Aorta (tissue), 5 donors: ENCODE measurements around the gene KRT35. TPM values are rescaled to one million over a fixed set of nuclear protein-coding genes. Genes with fewer than 3 reads are reported as not detected.

Source experiments
- ATAC-seq: fragments of 200-7000 bp; cut with Tn5 transposase; one replicate; pipeline ENCODE4 v1.9.1; 2022; ENCODE audit warnings: moderate library complexity; ENCODE audit not compliant: low FRiP score
- DNase-seq, 2 donors: peaks; one replicate each; pipeline ENCODE4 v3.0.0-alpha.2; 2020
- H3K27ac ChIP-seq, 2 donors: one replicate each; pipeline ENCODE4 v1.5.1; 2013; ENCODE audit warnings: low read length in 2 of 2, mild to moderate bottlenecking in 2 of 2, moderate library complexity in 2 of 2, control low read depth in 1 of 2, inconsistent platforms in 1 of 2, low read depth in 1 of 2
- H3K27me3 ChIP-seq, 2 donors: one replicate each; pipeline ENCODE4 v1.6.1; 2013; ENCODE audit warnings: control low read depth in 1 of 2, low read length in 1 of 2, mild to moderate bottlenecking in 1 of 2, moderate library complexity in 1 of 2; ENCODE audit not compliant: insufficient read depth in 2 of 2, control insufficient read depth in 1 of 2
- H3K36me3 ChIP-seq, 2 donors: one replicate each; pipeline ENCODE4 v1.6.1; 2013; ENCODE audit warnings: control low read depth in 1 of 2, low read length in 1 of 2, mild to moderate bottlenecking in 1 of 2; ENCODE audit not compliant: insufficient read depth in 2 of 2, control insufficient read depth in 1 of 2
- H3K4me1 ChIP-seq, 2 donors: one replicate each; pipeline ENCODE4 v1.6.1; 2013; ENCODE audit warnings: low read length in 2 of 2, control low read depth in 1 of 2, mild to moderate bottlenecking in 1 of 2, moderate library complexity in 1 of 2; ENCODE audit not compliant: insufficient read depth in 2 of 2, control insufficient read depth in 1 of 2
- H3K4me3 ChIP-seq, 2 donors: one replicate each; pipeline ENCODE4 v1.5.1; 2013; ENCODE audit warnings: low read length in 2 of 2, control low read depth in 1 of 2, mild to moderate bottlenecking in 1 of 2
- H3K9me3 ChIP-seq: one replicate; pipeline ENCODE4 v1.6.1; 2013; ENCODE audit warnings: mild to moderate bottlenecking, low read length; ENCODE audit not compliant: control insufficient read depth
- WGBS, 2 donors: extraction: QIAGEN DNeasy Blood & Tissue Kit; methylation state at CpG; one replicate each; pipeline ENCODE4 v1.1.7; 2013; 5-methylcytosine and 5-hydroxymethylcytosine counted together
- intact Hi-C, 2 donors: fragments of 100-400 bp; cut with DNase I; formaldehyde crosslinking; loops; one replicate each; pipeline versions ENCODE4 v1.14.2 to v1.15.0; 2022
- polyA plus RNA-seq, 2 donors: library from polyadenylated mRNA; stranded (reverse); fragments of 200-250 nt; gene quantifications; one replicate each; pipeline ENCODE4 v1.2.3, GENCODE V29; 2013
- total RNA-seq, 2 donors: library from RNA; stranded (reverse); fragmentation: NEBNext Ultra II Directional; extraction: Animal tissue kit (Norgen Biotek cat#: 25700); gene quantifications; one replicate each; pipeline ENCODE4 v1.2.1, GENCODE V29; 2021
- donor health status: healthy with polysubstance abuse.
- donor health status: Bipolar disorder and iron deficiency.
- donor health status: DM: no; HTN: no; CAD: no.
- donor health status: DM: no; HTN: no; CAD: no.
- donor health status: DM: yes; HTN: yes; CAD: no.

KRT35 gene
- total and polyA plus RNA-seq, 4 donors, result not detected

- Histone ChIP-seq H3K4me1 (no peaks in the 10 kb centered on the region), H3K4me3 (no peak overlapping the region), H3K27me3 (peaks cover 0 to 1% of the 10 kb centered on the region in 2 donors), H3K9me3 (no peaks in the 10 kb centered on the region), H3K36me3 (no peaks in the 10 kb centered on the region), H3K27ac (no peak overlapping the region)
- ATAC-seq, result no peak
- DNase-seq, result no peak
- intact Hi-C loops, result no loop called here
- WGBS, 2 donors, result 65 to 73% methylated on average over 3 of the region's 3 CpGs
These were observed 24.7 kb downstream of the KRT35 start for GRCh38 chr17:41456204-41456603.

GRCh38 chr17:41455236-41455635 lies 25.7 kb downstream of the KRT35 start:
- no peaks in the 10 kb centered on the region for H3K36me3 ChIP-seq
- no peak overlapping the region for H3K27ac ChIP-seq
- H3K4me3 ChIP-seq, result no peak overlapping the region
- peaks cover 2% of the 10 kb centered on the region for H3K9me3 ChIP-seq
- WGBS, 2 donors, result 80 to 84% methylated on average over 1 of the region's 1 CpG
- intact Hi-C loops, result no loop called here
- ATAC-seq (no peak), DNase-seq (no peak)
- no peaks in the 10 kb centered on the region for H3K4me1 ChIP-seq
- peaks cover 0 to 1% of the 10 kb centered on the region in 2 donors for H3K27me3 ChIP-seq

DNA sequence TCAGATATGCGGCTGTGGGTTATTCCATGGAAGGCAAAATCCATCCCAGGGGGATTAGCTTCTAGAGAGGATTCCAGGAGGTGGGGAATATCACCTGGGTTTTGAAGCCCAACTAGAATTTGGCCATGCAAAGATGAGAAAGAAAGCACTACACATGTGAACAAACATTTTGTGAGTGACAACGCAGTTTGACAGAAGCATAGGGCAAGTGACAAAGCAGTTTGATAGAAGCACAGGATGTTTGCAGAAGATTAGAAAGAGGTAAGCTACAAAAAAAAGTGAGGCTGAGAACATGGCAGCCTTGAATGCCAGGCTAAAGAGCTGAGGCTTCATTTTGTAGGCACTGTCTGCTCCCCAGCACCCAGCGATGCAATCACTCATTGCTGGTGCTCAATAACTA lies 27.9 kb downstream of the KRT35 start:
- 86 to 90% methylated on average over 3 of the region's 3 CpGs for WGBS, 2 donors
- no peak for ATAC-seq
- Histone ChIP-seq H3K4me1 (no peaks in the 10 kb centered on the region), H3K4me3 (no peak overlapping the region), H3K36me3 (no peaks in the 10 kb centered on the region), H3K27ac (no peak overlapping the region), H3K27me3 (peaks cover 0 to 2% of the 10 kb centered on the region in 2 donors), H3K9me3 (peaks cover 2% of the 10 kb centered on the region)
- intact Hi-C loops, result no loop called here
- no peak for DNase-seq

- intact Hi-C loops, result no loop called here
- H3K9me3 ChIP-seq, result peaks cover 3% of the 10 kb centered on the region
- H3K27me3 ChIP-seq, result peaks cover 0 to 4% of the 10 kb centered on the region in 2 donors
- H3K4me3 ChIP-seq, result no peak overlapping the region
- no peak for ATAC-seq
- no peaks in the 10 kb centered on the region for H3K4me1 ChIP-seq
- WGBS, 2 donors, result 57 to 64% methylated on average over 4 of the region's 4 CpGs
- no peaks in the 10 kb centered on the region for H3K36me3 ChIP-seq
- no peak for DNase-seq
- no peak overlapping the region for H3K27ac ChIP-seq
These were observed 28.7 kb downstream of the KRT35 start for GRCh38 chr17:41452281-41452680.

DNA sequence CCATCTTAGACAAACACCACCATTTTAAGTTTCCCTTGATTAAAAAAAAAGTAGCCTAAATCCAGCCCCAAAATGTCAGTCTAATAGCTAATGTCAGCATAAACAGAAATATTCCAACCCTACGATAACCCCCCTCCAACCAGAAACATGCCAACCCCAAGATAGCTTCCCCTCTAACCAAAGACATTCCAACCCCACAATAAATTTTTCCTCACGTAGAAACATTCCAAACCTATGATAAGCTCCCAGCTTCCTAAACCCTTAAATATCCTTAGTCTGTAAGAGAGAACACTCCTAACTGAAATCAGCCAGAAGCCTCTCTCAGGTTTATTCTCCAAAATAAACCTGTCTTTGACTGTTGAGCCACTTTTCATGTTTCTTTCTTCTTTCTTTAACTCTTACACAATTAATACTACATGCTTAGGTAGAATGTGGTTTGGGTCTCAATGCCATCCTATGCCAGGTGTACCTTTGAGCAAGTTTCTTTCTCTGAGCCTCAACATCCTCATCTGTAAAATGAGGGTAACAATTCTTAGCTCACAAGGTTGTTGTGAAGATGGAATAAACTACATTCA lies 29.7 kb downstream of the KRT35 start:
- Histone ChIP-seq H3K4me3 (no peak overlapping the region), H3K4me1 (no peaks in the 10 kb centered on the region), H3K36me3 (no peaks in the 10 kb centered on the region), H3K27me3 (peaks cover 0 to 4% of the 10 kb centered on the region in 2 donors), H3K27ac (no peak overlapping the region), H3K9me3 (peaks cover 3% of the 10 kb centered on the region)
- ATAC-seq (no peak), DNase-seq (no peak)
- intact Hi-C loops, result no loop called here
- 7 to 26% methylated on average over 2 of the region's 2 CpGs for WGBS, 2 donors

DNA sequence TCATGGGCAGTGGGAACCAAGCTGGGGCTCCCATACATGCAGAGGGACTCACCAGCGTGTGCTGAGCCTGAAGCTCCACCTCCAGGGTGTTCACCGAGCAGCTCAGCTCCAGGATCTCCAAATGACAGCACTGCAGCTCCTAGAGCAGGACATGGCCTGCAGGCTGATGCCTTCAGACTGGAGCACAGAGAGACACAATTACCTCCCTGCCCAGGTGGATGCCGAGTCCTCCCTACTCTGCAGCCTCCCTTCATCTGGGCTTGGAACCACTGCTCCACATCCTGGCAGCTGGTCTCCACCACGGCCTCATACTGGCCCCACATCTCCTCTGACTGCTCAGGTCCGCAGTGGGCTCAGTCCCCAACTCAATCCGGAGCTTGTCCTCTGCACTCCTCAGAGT lies 31.9 kb downstream of the KRT35 start:
- WGBS, 2 donors, result 70 to 80% methylated on average over 6 of the region's 6 CpGs
- peaks cover 5% of the 10 kb centered on the region for H3K9me3 ChIP-seq
- DNase-seq, result no peak
- intact Hi-C loops, result no loop called here
- no peak overlapping the region for H3K4me3 ChIP-seq
- H3K36me3 ChIP-seq, result no peaks in the 10 kb centered on the region
- H3K27ac ChIP-seq, result no peak overlapping the region
- peaks cover 0 to 3% of the 10 kb centered on the region in 2 donors for H3K27me3 ChIP-seq
- no peaks in the 10 kb centered on the region for H3K4me1 ChIP-seq
- no peak for ATAC-seq

DNA sequence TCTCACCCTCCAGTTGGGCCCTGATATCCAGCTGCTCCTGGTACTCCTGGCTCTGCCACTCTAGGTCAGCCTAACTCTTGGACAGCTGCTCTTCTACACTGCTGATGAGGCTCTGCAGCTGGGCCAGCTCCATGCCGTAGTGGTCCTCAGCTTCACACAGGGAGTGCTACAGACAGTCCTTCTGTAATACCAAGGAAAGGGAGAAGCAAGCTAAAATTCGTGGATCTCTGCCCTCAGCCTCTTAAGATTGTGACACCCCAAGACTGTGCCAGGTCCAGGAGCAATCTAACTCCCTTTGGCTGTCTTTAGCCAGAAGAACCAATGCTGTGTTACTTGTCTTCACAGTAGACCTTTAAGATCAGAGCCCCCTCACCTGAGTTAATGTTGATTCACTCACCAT lies 32.4 kb downstream of the KRT35 start:
- WGBS, 2 donors, result 33 to 53% methylated on average over 2 of the region's 2 CpGs
- intact Hi-C loops, result no loop called here
- no peak overlapping the region for H3K4me3 ChIP-seq
- ATAC-seq (peak; percentile 36), DNase-seq (no peak)
- peaks cover 0 to 3% of the 10 kb centered on the region in 2 donors for H3K27me3 ChIP-seq
- H3K27ac ChIP-seq, result no peak overlapping the region
- no peaks in the 10 kb centered on the region for H3K36me3 ChIP-seq
- H3K9me3 ChIP-seq, result peaks cover 6% of the 10 kb centered on the region
- no peaks in the 10 kb centered on the region for H3K4me1 ChIP-seq

- H3K27me3 ChIP-seq, result peaks cover 0 to 3% of the 10 kb centered on the region in 2 donors
- H3K36me3 ChIP-seq, result no peaks in the 10 kb centered on the region
- H3K9me3 ChIP-seq, result peaks cover 6% of the 10 kb centered on the region
- DNase-seq (no peak), ATAC-seq (no peak)
- intact Hi-C loops, result no loop called here
- H3K4me3 ChIP-seq, result no peak overlapping the region
- WGBS, 2 donors, result 24 to 41% methylated on average over 2 of the region's 2 CpGs
- H3K4me1 ChIP-seq, result no peaks in the 10 kb centered on the region
- no peak overlapping the region for H3K27ac ChIP-seq
These were observed 34.1 kb downstream of the KRT35 start for GRCh38 chr17:41446806-41447205.

DNA sequence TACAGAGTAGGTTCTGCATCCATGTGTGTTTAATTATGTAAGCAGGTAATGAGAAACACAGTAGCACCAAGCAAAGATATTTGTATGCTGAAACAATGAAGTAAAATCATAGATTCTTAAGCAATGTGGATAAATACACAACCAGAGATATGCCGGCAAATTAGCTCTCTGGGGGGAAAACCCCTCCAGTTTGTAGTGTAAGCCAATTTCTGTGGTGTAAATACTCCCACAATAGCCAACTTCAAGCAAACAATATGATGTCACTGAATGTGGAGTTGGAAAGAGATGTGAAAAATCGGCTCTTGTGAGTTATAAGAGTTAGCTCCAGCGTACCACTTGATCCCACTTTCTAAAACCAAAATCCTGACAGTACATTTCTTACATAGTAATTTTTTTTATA lies 36.3 kb downstream of the KRT35 start:
- Histone ChIP-seq H3K27me3 (peaks cover 0 to 3% of the 10 kb centered on the region in 2 donors), H3K4me3 (no peak overlapping the region), H3K36me3 (no peaks in the 10 kb centered on the region), H3K27ac (no peak overlapping the region), H3K4me1 (no peaks in the 10 kb centered on the region), H3K9me3 (peaks cover 4% of the 10 kb centered on the region)
- no peak for DNase-seq
- intact Hi-C loops, result no loop called here
- 59 to 68% methylated on average over 3 of the region's 3 CpGs for WGBS, 2 donors
- ATAC-seq, result no peak
